GM12874 (cell line): Measurements from ENCODE around the gene WNK2.

Source experiments
- CTCF ChIP-seq: IDR thresholded peaks from 2 replicates; pipeline ENCODE4 v1.5.1; 2011; ENCODE audit warnings: low read depth, mild to moderate bottlenecking, control low read depth, low read length, moderate library complexity; ENCODE audit not compliant: insufficient read depth

Gene WNK2

DNA sequence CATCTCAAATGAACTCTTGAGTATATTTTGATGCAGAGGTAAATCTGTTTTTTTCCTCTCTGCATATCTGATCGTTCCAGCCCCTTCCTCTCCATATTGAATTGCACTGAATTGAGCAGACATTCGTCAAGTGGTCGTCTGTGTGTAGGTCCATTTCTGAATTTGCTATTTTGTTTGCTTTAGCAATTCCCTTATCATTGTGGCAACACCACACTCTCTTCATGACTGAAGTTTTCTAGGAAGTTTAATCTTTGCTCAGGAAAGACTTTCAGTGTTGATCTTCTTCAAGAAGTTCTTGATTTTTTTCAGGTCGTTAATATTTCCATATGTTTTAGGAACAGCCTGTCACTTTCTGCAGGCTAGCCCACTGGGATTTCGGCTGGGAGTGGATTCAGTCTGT is 132.0 kb downstream of the WNK2 start:
- no peak for TF ChIP-seq CTCF

GRCh38 chr9:93316726-93317494 is 133.0 kb downstream of the WNK2 start:
- no peak for TF ChIP-seq CTCF

GRCh38 chr9:93317495-93318094 is 133.7 kb downstream of the WNK2 start:
- TF ChIP-seq CTCF = no peak

GRCh38 chr9:93318480-93318879 is 134.5 kb downstream of the WNK2 start:
- TF ChIP-seq CTCF = no peak

DNA sequence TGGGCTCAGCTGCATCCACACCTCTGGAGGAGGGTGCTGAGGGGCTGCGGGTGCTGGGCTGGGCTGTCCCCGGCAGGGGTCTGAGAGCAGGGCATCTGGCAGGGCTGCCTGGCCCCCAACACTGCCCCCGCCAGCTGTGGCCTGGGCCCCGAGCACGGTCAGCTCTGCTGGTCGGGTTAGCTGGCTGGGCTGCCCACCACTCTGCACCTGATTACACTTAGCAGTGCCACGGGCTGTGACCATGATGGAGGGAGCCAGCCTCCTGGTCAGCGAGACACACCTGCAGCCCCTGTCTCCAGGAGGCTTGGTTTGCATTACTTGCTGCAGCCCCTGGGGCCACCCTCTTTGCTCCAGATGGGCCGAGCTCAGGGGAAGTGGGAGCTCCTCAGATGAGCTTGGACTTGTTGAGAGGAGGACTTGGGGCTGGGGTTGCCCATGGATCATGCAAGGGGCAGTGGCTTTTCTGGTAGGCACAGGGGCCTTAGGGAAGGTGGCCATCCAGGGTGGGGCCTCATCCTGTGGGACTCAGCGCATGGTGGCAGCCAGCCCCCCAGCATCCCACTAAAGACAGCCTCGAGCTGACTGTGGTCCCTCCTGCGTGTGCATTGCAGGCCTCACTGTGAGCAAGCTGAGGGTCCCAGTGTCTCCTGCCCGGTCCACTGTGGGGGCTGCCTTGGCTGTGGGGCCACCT is 135.5 kb downstream of the WNK2 start:
- TF ChIP-seq CTCF = no peak

DNA sequence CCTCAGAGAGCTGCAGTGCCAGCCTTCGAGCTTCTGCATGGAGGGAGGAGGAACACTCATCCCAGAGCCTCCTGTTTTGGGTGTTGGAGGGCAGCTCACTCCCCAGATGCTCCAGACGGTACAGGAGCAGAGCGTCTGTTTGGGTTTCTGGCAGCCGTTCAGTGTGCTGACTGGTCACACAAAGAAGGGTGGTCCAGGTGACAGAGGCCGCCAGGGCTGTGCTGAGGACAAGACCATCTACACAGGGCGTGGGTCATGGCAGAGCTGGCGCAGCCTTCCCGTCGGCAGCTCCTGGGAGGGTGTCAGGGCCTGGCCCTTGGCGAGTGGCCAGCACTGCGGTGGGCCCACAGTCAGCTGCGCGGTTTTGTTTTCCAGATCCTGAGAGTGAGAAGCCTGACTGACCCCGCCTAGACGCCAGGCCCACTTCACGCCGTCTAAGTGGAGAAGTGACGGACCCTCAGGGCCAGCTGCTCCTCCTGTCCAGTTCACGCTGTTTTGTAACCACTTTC is 136.1 kb downstream of the WNK2 start:
- no peak for TF ChIP-seq CTCF

DNA sequence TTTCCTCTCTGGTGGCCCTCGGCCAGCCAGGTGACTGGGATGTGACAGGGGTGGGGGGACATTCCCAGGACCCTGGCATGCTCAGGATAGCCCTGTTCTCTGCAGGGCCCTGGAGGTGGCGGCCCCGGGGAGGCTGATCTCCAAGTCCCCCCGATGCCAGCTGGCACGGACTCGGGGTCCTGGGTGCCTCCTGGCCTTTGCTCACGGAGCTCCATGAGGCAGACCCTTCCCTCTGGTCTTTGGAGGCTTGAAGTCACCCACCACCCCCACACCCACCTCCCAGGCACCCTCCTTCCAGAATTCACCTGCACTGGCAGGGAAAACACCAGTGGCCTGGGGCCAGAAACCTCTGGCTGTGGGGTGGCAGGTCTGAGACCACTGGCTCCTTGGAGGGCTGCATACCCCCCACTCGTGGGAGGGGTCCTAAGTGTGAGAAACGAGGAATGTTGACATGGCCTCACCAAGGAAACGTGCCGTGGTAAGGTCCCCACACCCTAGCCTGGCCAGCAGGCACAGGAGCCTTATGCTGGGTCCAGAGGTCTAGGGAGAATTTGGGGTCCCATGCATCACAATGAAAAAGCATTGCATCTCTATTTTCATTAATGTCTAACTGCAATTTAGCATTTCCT is 136.8 kb downstream of the WNK2 start:
- TF ChIP-seq CTCF = no peak
